H9 (cell line): Measurements from ENCODE around the gene TSGA10. TPM values are rescaled to one million over a fixed set of nuclear protein-coding genes. Genes with fewer than 3 reads are reported as not detected.

ENCODE experiments used
- DNase-seq: peaks from one replicate; pipeline ENCODE4 v3.0.0-alpha.2; 2017
- H2AFZ ChIP-seq: one replicate; pipeline ENCODE4 v1.6.1; 2013; ENCODE audit warnings: mild to moderate bottlenecking, low read length, control low read depth, moderate library complexity
- H2AK5ac ChIP-seq: 2 replicates; pipeline ENCODE4 v1.6.1; 2013; ENCODE audit warnings: low read length, control low read depth, mixed read lengths; ENCODE audit not compliant: insufficient read length
- H2BK120ac ChIP-seq: one replicate; pipeline ENCODE4 v1.6.1; 2013; ENCODE audit warnings: low read depth, mild to moderate bottlenecking, low read length, control low read depth, inconsistent platforms; ENCODE audit not compliant: poor library complexity, severe bottlenecking
- H2BK12ac ChIP-seq: 2 replicates; pipeline ENCODE4 v1.6.1; 2013; ENCODE audit warnings: low read length, control low read depth, mixed read lengths, low read depth; ENCODE audit not compliant: insufficient read length
- H2BK15ac ChIP-seq: 2 replicates; pipeline ENCODE4 v1.6.1; 2013; ENCODE audit warnings: low read depth, low read length, control low read depth
- H2BK20ac ChIP-seq: one replicate; pipeline ENCODE4 v1.6.1; 2013; ENCODE audit warnings: low read depth, mild to moderate bottlenecking, low read length, control low read depth, inconsistent platforms; ENCODE audit not compliant: poor library complexity, severe bottlenecking
- H2BK5ac ChIP-seq: 2 replicates; pipeline ENCODE4 v1.6.1; 2013; ENCODE audit warnings: low read length, control low read depth, mixed read lengths; ENCODE audit not compliant: insufficient read length
- H3K14ac ChIP-seq: 2 replicates; pipeline ENCODE4 v1.6.1; 2013; ENCODE audit warnings: low read length, control low read depth; ENCODE audit not compliant: insufficient read depth
- H3K18ac ChIP-seq: 2 replicates; pipeline ENCODE4 v1.6.1; 2013; ENCODE audit warnings: low read depth, mild to moderate bottlenecking, mixed read lengths, low read length, control low read depth; ENCODE audit not compliant: insufficient read length
- H3K23ac ChIP-seq: 2 replicates; pipeline ENCODE4 v1.6.1; 2013; ENCODE audit warnings: low read length, control low read depth, mixed read lengths, low read depth; ENCODE audit not compliant: insufficient read length
- H3K23me2 ChIP-seq: 2 replicates; pipeline ENCODE4 v1.6.1; 2013; ENCODE audit warnings: low read depth, mild to moderate bottlenecking, mixed read lengths, low read length, control low read depth; ENCODE audit not compliant: insufficient read length, poor library complexity, severe bottlenecking
- H3K27ac ChIP-seq: 2 replicates; pipeline ENCODE4 v1.5.1; 2013; ENCODE audit warnings: low read length, control low read depth, mixed read lengths, low read depth; ENCODE audit not compliant: insufficient read length
- H3K27me3 ChIP-seq: 2 replicates; pipeline ENCODE4 v1.6.1; 2013; ENCODE audit warnings: low read length, control low read depth, inconsistent platforms; ENCODE audit not compliant: insufficient read depth
- H3K4ac ChIP-seq: 2 replicates; pipeline ENCODE4 v1.6.1; 2013; ENCODE audit warnings: low read depth, mild to moderate bottlenecking, control low read depth, inconsistent platforms, low read length, moderate library complexity
- H3K4me1 ChIP-seq: 2 replicates; pipeline ENCODE4 v1.6.1; 2013; ENCODE audit warnings: low read length, control low read depth, inconsistent platforms; ENCODE audit not compliant: insufficient read depth
- H3K4me2 ChIP-seq: 2 replicates; pipeline ENCODE4 v1.6.1; 2013; ENCODE audit warnings: low read length, control low read depth, mixed read lengths; ENCODE audit not compliant: insufficient read length, insufficient read depth
- H3K56ac ChIP-seq: 2 replicates; pipeline ENCODE4 v1.6.1; 2013; ENCODE audit warnings: low read depth, mild to moderate bottlenecking, mixed read lengths, low read length, control low read depth; ENCODE audit not compliant: insufficient read length
- H3K79me1 ChIP-seq: 2 replicates; pipeline ENCODE4 v1.6.1; 2013; ENCODE audit warnings: low read depth, mild to moderate bottlenecking, moderate library complexity, low read length, control low read depth, inconsistent platforms; ENCODE audit not compliant: insufficient read depth, poor library complexity, severe bottlenecking
- H3K79me2 ChIP-seq: 2 replicates; pipeline ENCODE4 v1.6.1; 2013; ENCODE audit warnings: low read length, control low read depth, inconsistent platforms; ENCODE audit not compliant: insufficient read depth
- H3K9ac ChIP-seq: 2 replicates; pipeline ENCODE4 v1.6.1; 2013; ENCODE audit warnings: low read length, control low read depth, mixed read lengths; ENCODE audit not compliant: insufficient read length; ENCODE audit errors: extremely low read depth
- H3K9me3 ChIP-seq: one replicate; pipeline ENCODE4 v1.6.1; 2013; ENCODE audit warnings: low read depth, low read length, inconsistent platforms; ENCODE audit not compliant: control insufficient read depth
- H3T11ph ChIP-seq: one replicate; pipeline ENCODE4 v1.6.1; 2013; ENCODE audit warnings: mild to moderate bottlenecking, low read length, control low read depth, inconsistent platforms
- H4K20me1 ChIP-seq: one replicate; pipeline ENCODE4 v1.6.1; 2013; ENCODE audit not compliant: control insufficient read depth, insufficient read length, insufficient read depth
- H4K5ac ChIP-seq: 2 replicates; pipeline ENCODE4 v1.6.1; 2013; ENCODE audit warnings: low read depth, mild to moderate bottlenecking, mixed read lengths, low read length, control low read depth; ENCODE audit not compliant: insufficient read length
- H4K8ac ChIP-seq: replicated peaks from 2 replicates; pipeline ENCODE4 v1.6.1; 2013; ENCODE audit warnings: low read length, control low read depth, mixed read lengths, low read depth; ENCODE audit not compliant: insufficient read length
- H4K91ac ChIP-seq: 2 replicates; pipeline ENCODE4 v1.6.1; 2013; ENCODE audit warnings: low read depth, mild to moderate bottlenecking, moderate library complexity, mixed read lengths, low read length, control low read depth; ENCODE audit not compliant: insufficient read length
- H3K27ac Mint-ChIP-seq, 3 experiments: 2 replicates in 2 of 3; 3 replicates in 1 of 3; pipeline ENCODE4 v1.8.0; 2020 to 2021; ENCODE audit warnings: mixed read lengths in 3 of 3, mild to moderate bottlenecking in 1 of 3, moderate library complexity in 1 of 3
- H3K27me3 Mint-ChIP-seq: 2 replicates; pipeline ENCODE4 v1.8.0; 2021; ENCODE audit warnings: low read depth, mild to moderate bottlenecking, moderate library complexity, mixed read lengths
- H3K36me3 Mint-ChIP-seq, 3 experiments: 2 replicates in 2 of 3; 3 replicates in 1 of 3; pipeline ENCODE4 v1.8.0; 2020 to 2021; ENCODE audit warnings: low read depth in 3 of 3, mixed read lengths in 3 of 3; ENCODE audit not compliant: insufficient read depth in 1 of 3
- H3K4me1 Mint-ChIP-seq, 2 experiments: 2 replicates each; pipeline ENCODE4 v1.8.0; 2020; ENCODE audit warnings: mixed read lengths in 2 of 2
- H3K4me3 Mint-ChIP-seq, 2 experiments: 2 replicates in 1 of 2; 3 replicates in 1 of 2; pipeline ENCODE4 v1.8.0; 2020 to 2021; ENCODE audit warnings: mild to moderate bottlenecking in 2 of 2, mixed read lengths in 2 of 2, moderate library complexity in 1 of 2
- H3K9me3 Mint-ChIP-seq, 2 experiments: 2 replicates in 1 of 2; 3 replicates in 1 of 2; pipeline ENCODE4 v1.8.0; 2020; ENCODE audit warnings: mild to moderate bottlenecking in 2 of 2, mixed read lengths in 2 of 2, moderate library complexity in 1 of 2
- WGBS: extraction: QIAGEN DNeasy Blood & Tissue Kit; methylation state at CpG from one replicate; pipeline ENCODE4 v1.1.7; 2013; ENCODE audit warnings: missing lambda C conversion rate, low lambda C conversion rate, mixed read lengths; ENCODE audit not compliant: insufficient read length; ENCODE audit errors: extremely low coverage; 5-methylcytosine and 5-hydroxymethylcytosine counted together
- total RNA-seq: library from RNA; stranded (reverse); gene quantifications from 2 replicates; pipeline ENCODE4 v1.2.1, GENCODE V29; 2021
- TF ChIP-seq, protein P1 (sequence below): fragments of 200-600 bp; sonication (generic); conservative IDR thresholded peaks from 3 replicates; pipeline ENCODE4 v1.8.0; 2021; ENCODE audit warnings: antibody characterized with exemption, mild to moderate bottlenecking

The TSGA10 gene
- total RNA-seq, 1 experiment from 2014 or later, result 6.3 TPM

DNA sequence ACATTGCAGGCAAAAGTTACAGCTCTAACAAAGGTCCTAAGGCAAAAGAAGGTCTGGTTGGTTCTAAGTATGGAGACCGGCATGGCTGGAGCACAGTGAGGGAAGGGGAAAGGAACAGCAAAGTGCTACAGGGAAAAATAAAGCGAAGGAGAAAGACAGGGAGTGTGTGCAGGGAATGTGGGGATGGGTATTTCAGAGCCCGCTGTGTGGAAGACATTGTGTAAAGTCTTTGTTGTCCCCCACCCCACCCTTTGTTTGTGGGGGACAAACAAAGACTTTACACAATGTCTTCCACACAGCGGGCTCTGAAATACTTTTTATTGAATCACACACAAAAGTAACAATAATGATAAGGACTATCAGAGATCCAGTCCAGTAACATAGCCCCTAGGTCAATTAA, 42.1 kb downstream of the TSGA10 start:
- H3K79me2 ChIP-seq, result no peaks in the 10 kb centered on the region
- H3K4me1 ChIP-seq, result no peaks in the 10 kb centered on the region
- H3K79me1 ChIP-seq, result no peaks in the 10 kb centered on the region
- H4K91ac ChIP-seq, result no peak overlapping the region
- no peak for DNase-seq
- no peak overlapping the region for H2BK15ac ChIP-seq
- H3K27ac Mint-ChIP-seq, result peak overlapping the region in 2 of 3 experiments; percentile 5 to 6; a peak in 2 of 7 replicates
- no peak overlapping the region for H2BK5ac ChIP-seq
- H3K4me1 Mint-ChIP-seq, result peaks cover 2% of the 10 kb centered on the region in 2 experiments; a peak in 3 of 4 replicates
- no peak overlapping the region for H2AFZ ChIP-seq
- no peak overlapping the region for H3K4ac ChIP-seq
- no peak overlapping the region for H4K5ac ChIP-seq
- no peaks in the 10 kb centered on the region for H4K20me1 ChIP-seq
- H3K36me3 Mint-ChIP-seq, result no peaks in the 10 kb centered on the region
- H3K27me3 Mint-ChIP-seq, result no peaks in the 10 kb centered on the region; the same call in 1 of the 2 replicates
- TF ChIP-seq, protein P1, sequence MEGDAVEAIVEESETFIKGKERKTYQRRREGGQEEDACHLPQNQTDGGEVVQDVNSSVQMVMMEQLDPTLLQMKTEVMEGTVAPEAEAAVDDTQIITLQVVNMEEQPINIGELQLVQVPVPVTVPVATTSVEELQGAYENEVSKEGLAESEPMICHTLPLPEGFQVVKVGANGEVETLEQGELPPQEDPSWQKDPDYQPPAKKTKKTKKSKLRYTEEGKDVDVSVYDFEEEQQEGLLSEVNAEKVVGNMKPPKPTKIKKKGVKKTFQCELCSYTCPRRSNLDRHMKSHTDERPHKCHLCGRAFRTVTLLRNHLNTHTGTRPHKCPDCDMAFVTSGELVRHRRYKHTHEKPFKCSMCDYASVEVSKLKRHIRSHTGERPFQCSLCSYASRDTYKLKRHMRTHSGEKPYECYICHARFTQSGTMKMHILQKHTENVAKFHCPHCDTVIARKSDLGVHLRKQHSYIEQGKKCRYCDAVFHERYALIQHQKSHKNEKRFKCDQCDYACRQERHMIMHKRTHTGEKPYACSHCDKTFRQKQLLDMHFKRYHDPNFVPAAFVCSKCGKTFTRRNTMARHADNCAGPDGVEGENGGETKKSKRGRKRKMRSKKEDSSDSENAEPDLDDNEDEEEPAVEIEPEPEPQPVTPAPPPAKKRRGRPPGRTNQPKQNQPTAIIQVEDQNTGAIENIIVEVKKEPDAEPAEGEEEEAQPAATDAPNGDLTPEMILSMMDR, result no peak
- H3K18ac ChIP-seq, result no peak overlapping the region
- no peak overlapping the region for H3K9ac ChIP-seq
- no peak overlapping the region for H2BK120ac ChIP-seq
- WGBS, result no CpG with 5 or more reads among the region's 4 CpGs
- no peaks in the 10 kb centered on the region for H3K23me2 ChIP-seq
- no peak overlapping the region for H3K23ac ChIP-seq
- no peak overlapping the region for H3K14ac ChIP-seq
- H3K4me3 Mint-ChIP-seq, result no peak overlapping the region
- no peak overlapping the region for H2BK20ac ChIP-seq
- H3K9me3 Mint-ChIP-seq, result no peaks in the 10 kb centered on the region
- no peak overlapping the region for H3K27ac ChIP-seq
- H3K56ac ChIP-seq, result no peak overlapping the region
- H3K27me3 ChIP-seq, result no peaks in the 10 kb centered on the region
- H3K4me2 ChIP-seq, result no peak overlapping the region
- no peak overlapping the region for H4K8ac ChIP-seq
- H3T11ph ChIP-seq, result no peak overlapping the region
- H2AK5ac ChIP-seq, result no peak overlapping the region
- H3K9me3 ChIP-seq, result no peaks in the 10 kb centered on the region
- H2BK12ac ChIP-seq, result no peak overlapping the region
